GM21390 (cell line): Measurements from ENCODE around the gene ZC2HC1B.
"Not testable (repeated sequence)": the region's sequence is repeated elsewhere in the genome, so short reads cannot be mapped to it uniquely, and the experiment has no call there.

Experiments used
- ATAC-seq: cut with Tn5 transposase; IDR thresholded peaks from one replicate; pipeline ENCODE4 v1.9.1; 2021; ENCODE audit not compliant: unreplicated experiment

The ZC2HC1B gene

GRCh38 chr6:143867236-143867635, 3.0 kb downstream of the ZC2HC1B start:
- no peak for ATAC-seq

- ATAC-seq: not testable (repeated sequence)
Observed at GRCh38 chr6:143868808-143869207, 4.5 kb downstream of the ZC2HC1B start.

GRCh38 chr6:143871202-143871730, 7.0 kb downstream of the ZC2HC1B start:
- not testable (repeated sequence) for ATAC-seq

GRCh38 chr6:143872201-143872600, 7.9 kb downstream of the ZC2HC1B start:
- peak; percentile 95 for ATAC-seq

- not testable (repeated sequence) for ATAC-seq
Observed at GRCh38 chr6:143873600-143873999, 9.3 kb downstream of the ZC2HC1B start.

- ATAC-seq: not testable (repeated sequence)
Observed at GRCh38 chr6:143874503-143874902, 10.2 kb downstream of the ZC2HC1B start.

- no peak for ATAC-seq
Observed at GRCh38 chr6:143877584-143878271, 13.5 kb downstream of the ZC2HC1B start.

GRCh38 chr6:143878272-143878760, 14.0 kb downstream of the ZC2HC1B start:
- no peak for ATAC-seq

- no peak for ATAC-seq
Observed at GRCh38 chr6:143880412-143880811, 16.1 kb downstream of the ZC2HC1B start.

GRCh38 chr6:143882401-143882930, 18.2 kb downstream of the ZC2HC1B start:
- no peak for ATAC-seq

GRCh38 chr6:143884216-143884900, 20.1 kb downstream of the ZC2HC1B start:
- ATAC-seq: no peak

- ATAC-seq: no peak
Observed at GRCh38 chr6:143885116-143885515, 20.8 kb downstream of the ZC2HC1B start.

GRCh38 chr6:143894655-143895054, 30.4 kb downstream of the ZC2HC1B start:
- ATAC-seq: no peak

- no peak for ATAC-seq
Observed at GRCh38 chr6:143896126-143896860, 32.0 kb downstream of the ZC2HC1B start.

- no peak for ATAC-seq
Observed at GRCh38 chr6:143900358-143900757, 36.1 kb downstream of the ZC2HC1B start.

GRCh38 chr6:143901885-143902750, 37.8 kb downstream of the ZC2HC1B start:
- ATAC-seq: peak; percentile 96

GRCh38 chr6:143902827-143903226, 38.6 kb downstream of the ZC2HC1B start:
- ATAC-seq: no peak

GRCh38 chr6:143911028-143911427, 46.8 kb downstream of the ZC2HC1B start:
- ATAC-seq: no peak

- ATAC-seq: no peak
Observed at GRCh38 chr6:143912671-143913070, 48.4 kb downstream of the ZC2HC1B start.

- not testable (repeated sequence) for ATAC-seq
Observed at GRCh38 chr6:143917026-143917425, 52.8 kb downstream of the ZC2HC1B start.
